T1000 (cell line): ENCODE data around the gene VIL1.
A peak's percentile ranks its signal among the peaks of the same experiment; 100 is the strongest.

Source experiments
- DNase-seq: peaks from one replicate; lab custom pipeline; 2025; ENCODE audit warnings: mixed read lengths; lab: John Stamatoyannopoulos, UW

Gene VIL1

GRCh38 chr2:218406209-218406948 is 12.5 kb upstream of the VIL1 start:
- DNase-seq, result peak; percentile 95

- DNase-seq, result no peak
Measured at GRCh38 chr2:218406949-218407618, 11.8 kb upstream of the VIL1 start.

GRCh38 chr2:218407717-218408116 is 11.2 kb upstream of the VIL1 start:
- DNase-seq, result no peak

GRCh38 chr2:218418321-218418716 is 604 bp upstream of the VIL1 start:
- no peak for DNase-seq

GRCh38 chr2:218419630-218420216 is 800 bp downstream of the VIL1 start:
- no peak for DNase-seq

GRCh38 chr2:218421027-218421426 is 2.1 kb downstream of the VIL1 start:
- DNase-seq, result no peak

GRCh38 chr2:218422403-218423086 is 3.6 kb downstream of the VIL1 start:
- no peak for DNase-seq

GRCh38 chr2:218423584-218423983 is 4.7 kb downstream of the VIL1 start:
- no peak for DNase-seq

GRCh38 chr2:218425531-218425930 is 6.6 kb downstream of the VIL1 start:
- DNase-seq, result no peak

- DNase-seq, result no peak
Measured at GRCh38 chr2:218427741-218428140, 8.8 kb downstream of the VIL1 start.

- no peak for DNase-seq
Measured at GRCh38 chr2:218428846-218429558, 10.1 kb downstream of the VIL1 start.

GRCh38 chr2:218429911-218430692 is 11.2 kb downstream of the VIL1 start:
- DNase-seq, result no peak

- DNase-seq, result no peak
Measured at GRCh38 chr2:218430721-218431120, 11.8 kb downstream of the VIL1 start.

- DNase-seq, result no peak
Measured at GRCh38 chr2:218431878-218432277, 13.0 kb downstream of the VIL1 start.

GRCh38 chr2:218432676-218433365 is 13.9 kb downstream of the VIL1 start:
- DNase-seq, result no peak

- DNase-seq, result no peak
Measured at GRCh38 chr2:218434456-218434855, 15.5 kb downstream of the VIL1 start.

GRCh38 chr2:218435003-218435982 is 16.4 kb downstream of the VIL1 start:
- DNase-seq, result no peak

GRCh38 chr2:218436992-218437391 is 18.1 kb downstream of the VIL1 start:
- no peak for DNase-seq

GRCh38 chr2:218437969-218438368 is 19.0 kb downstream of the VIL1 start:
- no peak for DNase-seq
